ENCODE data around the gene PRTFDC1. TPM values are rescaled to one million over a fixed set of nuclear protein-coding genes. Genes with fewer than 3 reads are reported as not detected.

PRTFDC1 gene
- total and polyA plus RNA-seq, 8 donors = 1.2 to 21.6 (median 12.4) TPM; not detected in 1

GRCh38 chr10:24951201-24952142 is 934 bp downstream of the PRTFDC1 start:
- no peak for TF ChIP-seq EP300 (IDR thresholded peaks at IDR 0.05)
- TF ChIP-seq CTCF (IDR thresholded peaks at IDR 0.05) = no peak
- TF ChIP-seq POLR2A (IDR thresholded peaks at IDR 0.05) = no peak
- no peak for TF ChIP-seq POLR2AphosphoS5 (IDR thresholded peaks at IDR 0.05)
- H3K4me3 ChIP-seq = peak overlapping the region; percentile 67 to 81 (median 75)
- H3K4me1 ChIP-seq = peaks cover 9 to 37% (median 24%) of the 10 kb centered on the region in 4 donors
- H3K27ac ChIP-seq = peak overlapping the region; percentile 86 to 92 (median 89)
- WGBS, 5 donors = 38 to 41% (median 39%) methylated on average over 10 of the region's 10 CpGs
- no peaks in the 10 kb centered on the region for H3K9me3 ChIP-seq
- intact Hi-C loops (cut with DNase I; ENCODE audit: low total_unique reads) = no loop called here
- DNase-seq = peak; percentile 34 to 73
- H3K27me3 ChIP-seq = no peaks in the 10 kb centered on the region
- H3K36me3 ChIP-seq = no peaks in the 10 kb centered on the region

DNA sequence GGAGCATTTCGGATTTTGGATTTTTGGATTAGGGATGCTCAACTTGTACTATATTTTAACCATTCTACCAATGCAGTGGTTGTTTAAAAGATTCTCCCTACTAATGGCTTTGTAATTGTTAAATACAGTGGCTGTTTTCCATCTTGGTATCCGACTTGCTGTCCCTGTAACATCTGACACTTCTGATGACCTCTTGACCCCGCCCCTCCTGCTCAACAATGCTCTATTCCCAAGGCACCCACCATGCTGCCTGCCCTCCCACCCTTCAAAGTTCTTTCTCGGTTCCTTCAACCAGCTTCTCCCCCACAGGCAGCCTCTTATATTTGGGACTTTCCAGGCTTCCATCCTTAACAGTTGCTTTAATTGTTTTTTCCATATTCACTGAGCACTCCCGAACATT is 2.0 kb downstream of the PRTFDC1 start:
- DNase-seq = no peak
- 65 to 87% (median 80%) methylated on average over 5 of the region's 5 CpGs for WGBS, 5 donors

DNA sequence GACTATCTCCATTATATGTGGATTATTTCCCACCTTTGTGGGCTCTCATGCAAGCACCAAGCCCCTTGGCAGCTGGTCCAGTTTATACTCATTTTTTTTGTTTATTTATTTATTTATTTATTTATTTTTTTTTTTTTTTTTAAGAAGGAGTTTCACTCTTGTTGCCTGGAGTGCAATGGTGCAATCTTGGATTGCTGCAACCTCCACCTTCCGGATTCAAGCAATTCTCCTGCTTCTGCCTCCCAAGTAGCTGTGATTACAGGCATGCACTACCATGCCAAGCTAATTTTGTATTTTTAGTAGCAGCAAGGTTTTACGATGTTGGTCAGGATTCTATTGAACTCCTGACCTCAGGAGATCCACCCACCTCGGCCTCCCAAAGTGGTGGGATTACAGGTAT is 2.8 kb downstream of the PRTFDC1 start:
- intact Hi-C loops (cut with DNase I; ENCODE audit: low total_unique reads) = no loop called here
- TF ChIP-seq POLR2AphosphoS5 (IDR thresholded peaks at IDR 0.05) (no peak), CTCF (IDR thresholded peaks at IDR 0.05) (no peak), EP300 (IDR thresholded peaks at IDR 0.05) (no peak), POLR2A (IDR thresholded peaks at IDR 0.05) (no peak)
- no peak overlapping the region for H3K27ac ChIP-seq
- DNase-seq = no peak
- WGBS, 5 donors = 81 to 100% (median 93%) methylated on average over 3 of the region's 3 CpGs
- no peaks in the 10 kb centered on the region for H3K9me3 ChIP-seq
- H3K4me1 ChIP-seq = peaks cover 9 to 44% (median 26%) of the 10 kb centered on the region in 4 donors
- H3K36me3 ChIP-seq = no peaks in the 10 kb centered on the region
- H3K27me3 ChIP-seq = no peaks in the 10 kb centered on the region
- H3K4me3 ChIP-seq = no peak overlapping the region

More for the DNA sequence above, 2.0 kb downstream of the PRTFDC1 start:
- intact Hi-C loops (cut with DNase I; ENCODE audit: low total_unique reads) = no loop called here
- Histone ChIP-seq H3K27ac (no peak overlapping the region), H3K9me3 (no peaks in the 10 kb centered on the region), H3K36me3 (no peaks in the 10 kb centered on the region), H3K27me3 (no peaks in the 10 kb centered on the region), H3K4me3 (no peak overlapping the region), H3K4me1 (peaks cover 9 to 37% (median 24%) of the 10 kb centered on the region in 4 donors)
- TF ChIP-seq POLR2A (IDR thresholded peaks at IDR 0.05) (no peak), CTCF (IDR thresholded peaks at IDR 0.05) (no peak), EP300 (IDR thresholded peaks at IDR 0.05) (no peak), POLR2AphosphoS5 (IDR thresholded peaks at IDR 0.05) (no peak)

DNA sequence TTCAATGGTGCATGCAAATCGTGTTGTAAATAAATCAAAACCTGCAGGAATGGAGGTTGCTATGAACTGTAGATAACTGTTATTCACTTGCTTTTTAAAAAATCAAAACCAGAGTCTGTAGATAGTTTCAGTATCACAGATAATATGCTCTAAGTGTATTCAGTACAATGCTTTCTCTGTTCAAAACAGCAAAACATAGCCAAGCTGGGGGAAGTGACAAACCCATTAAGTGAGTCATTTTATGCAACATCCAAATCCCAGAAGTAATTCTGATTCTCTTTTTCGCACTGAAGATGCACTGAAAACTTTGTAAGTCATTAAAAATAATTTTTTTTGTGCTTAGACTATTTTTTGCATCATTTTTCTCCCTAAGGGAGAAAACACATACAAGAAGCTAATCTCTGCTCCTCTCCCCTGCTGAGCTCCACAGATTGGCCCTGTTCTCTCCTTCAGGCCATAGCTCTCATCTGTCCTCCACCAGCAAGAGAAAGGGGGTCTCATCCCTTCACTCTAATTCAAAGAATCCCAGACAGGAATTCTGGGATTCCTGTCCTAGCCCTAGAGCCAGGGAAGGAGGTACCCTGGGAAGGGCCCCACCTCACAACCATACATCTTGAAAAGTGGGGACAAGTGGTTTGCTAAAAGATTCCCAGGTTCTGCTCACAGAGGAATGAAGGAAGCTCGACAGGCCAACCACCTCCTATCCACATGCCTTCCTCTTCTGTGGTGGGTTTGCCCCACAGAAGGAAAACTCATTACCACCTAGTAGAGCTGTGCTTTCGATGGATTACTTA is 4.9 kb downstream of the PRTFDC1 start:
- peak in 1 of 2 donors; percentile 48 for DNase-seq
- H3K27me3 ChIP-seq = no peaks in the 10 kb centered on the region
- peaks cover 5 to 34% (median 16%) of the 10 kb centered on the region in 4 donors for H3K4me1 ChIP-seq
- peak overlapping the region in 3 of 5 donors; percentile 23 to 69 (median 48) for H3K27ac ChIP-seq
- 64 to 70% (median 68%) methylated on average over 4 of the region's 4 CpGs for WGBS, 5 donors
- H3K9me3 ChIP-seq = no peaks in the 10 kb centered on the region
- no peaks in the 10 kb centered on the region for H3K36me3 ChIP-seq
- no peak overlapping the region for H3K4me3 ChIP-seq
- intact Hi-C loops (cut with DNase I; ENCODE audit: low total_unique reads) = no loop called here
- TF ChIP-seq POLR2AphosphoS5 (IDR thresholded peaks at IDR 0.05) = no peak
- TF ChIP-seq CTCF (IDR thresholded peaks at IDR 0.05) = no peak
